Adrenal gland (tissue), 12 donors: ENCODE measurements around the gene GALNTL6. TPM values are rescaled to one million over a fixed set of nuclear protein-coding genes. Genes with fewer than 3 reads are reported as not detected.

Experiments used
- DNase-seq, 7 donors: peaks; one replicate each; pipeline ENCODE4 v3.0.0-alpha.2; 2019 to 2020
- H3K27ac ChIP-seq, 5 donors: fragments of 200-600 bp; sonication (generic) in 4 of 5; 1 replicate in 3 of 5; 2 replicates in 2 of 5; pipeline versions ENCODE4 v1.5.1 to v1.8.0; 2016 to 2020; ENCODE audit warnings: mild to moderate bottlenecking in 1 of 5
- H3K27me3 ChIP-seq: fragments of 200-600 bp; 2 replicates; pipeline ENCODE4 v1.8.0; 2021
- H3K36me3 ChIP-seq, 2 donors: fragments of 200-600 bp; replicated peaks in 1 of 2; 1 replicate in 1 of 2; 2 replicates in 1 of 2; pipeline versions ENCODE4 v1.5.1 to v1.8.0; 2018 to 2022
- H3K4me1 ChIP-seq, 2 donors: fragments of 200-600 bp; replicated peaks in 1 of 2; 1 replicate in 1 of 2; 2 replicates in 1 of 2; pipeline versions ENCODE4 v1.5.1 to v1.8.0; 2018 to 2021
- H3K4me3 ChIP-seq, 4 donors: fragments of 200-600 bp; sonication (generic) in 3 of 4; one replicate each; pipeline ENCODE4 v1.5.1; 2016 to 2018
- H3K9me3 ChIP-seq, 3 donors: fragments of 200-600 bp; sonication (generic) in 1 of 3; replicated peaks in 1 of 3; 1 replicate in 2 of 3; 2 replicates in 1 of 3; pipeline versions ENCODE4 v1.5.1 to v1.8.0; 2016 to 2021
- CTCF ChIP-seq, 6 experiments: fragments of 450-650 bp in 4 of 6; fragments of 200-600 bp in 2 of 6; sonication (generic) in 1 of 6; IDR thresholded peaks; 1 replicate in 5 of 6; 2 replicates in 1 of 6; pipeline versions ENCODE4 v1.5.1 to v1.8.0; 2016 to 2021; ENCODE audit warnings: antibody characterized with exemption in 6 of 6, mild to moderate bottlenecking in 2 of 6, moderate library complexity in 1 of 6
- POLR2A ChIP-seq, 2 donors: fragments of 450-650 bp; IDR thresholded peaks; one replicate each; pipeline ENCODE4 v1.6.1; 2017; ENCODE audit warnings: antibody characterized with exemption in 2 of 2, mild to moderate bottlenecking in 2 of 2, moderate library complexity in 1 of 2
- WGBS, 4 donors: extraction: QIAGEN DNeasy Blood & Tissue Kit in 2 of 4; methylation state at CpG; one replicate each; pipeline versions ENCODE4 v1.1.5 to v1.1.7; 2013 to 2017; 5-methylcytosine and 5-hydroxymethylcytosine counted together
- intact Hi-C, 2 donors: fragments of 100-400 bp; cut with DNase I; formaldehyde crosslinking; loops; one replicate each; pipeline versions ENCODE4 v1.14.1 to v1.15.0; 2022 to 2023
- polyA plus RNA-seq, 3 donors: library from polyadenylated mRNA; stranded (reverse); fragments of 200-250 nt in 2 of 3; fragments of 350-450 nt in 1 of 3; fragmentation: Illumina TruSeq in 1 of 3; extraction: RNeasy Lipid Tissue Mini Kit (QIAGEN cat#74804) in 1 of 3; gene quantifications; one replicate each; pipeline ENCODE4 v1.2.3, GENCODE V29; 2013 to 2014
- total RNA-seq, 9 donors: library from RNA; depleted of rRNA in 4 of 9; stranded (reverse); fragments of >200 nt in 4 of 9; fragments of 120-200 nt in 1 of 9; fragmentation: NEBNext Ultra II Directional in 1 of 9; extraction: Animal tissue kit (Norgen Biotek cat#: 25700) in 1 of 9; gene quantifications; one replicate each; pipeline versions ENCODE4 v1.1.0 to v1.2.4, GENCODE V29; 2013 to 2023
- donor health status: healthy with polysubstance abuse.
- donor health status: Bipolar disorder and iron deficiency.
- donor health status: DM: yes; HTN: yes; CAD: no.
- donor health status: DM: no; HTN: no; CAD: no.
- donor health status: DM: no; HTN: no; CAD: no.
- donor health status: DM: yes; HTN: yes; CAD: no.

GALNTL6 gene
- total and polyA plus RNA-seq, 12 donors, result 0.10 to 0.96 (median 0.42) TPM; not detected in 1

- H3K9me3 ChIP-seq, result no peaks in the 10 kb centered on the region
- H3K4me1 ChIP-seq, result no peaks in the 10 kb centered on the region
- TF ChIP-seq CTCF (IDR thresholded peaks at IDR 0.05) (no peak), POLR2A (IDR thresholded peaks at IDR 0.05) (no peak)
- no peaks in the 10 kb centered on the region for H3K27me3 ChIP-seq
- no peak overlapping the region for H3K27ac ChIP-seq
- DNase-seq, result no peak
- WGBS, 4 donors, result 64 to 81% (median 68%) methylated on average over 4 of the region's 4 CpGs
- intact Hi-C loops, result no loop called here
- H3K36me3 ChIP-seq, result no peaks in the 10 kb centered on the region
- H3K4me3 ChIP-seq, result no peak overlapping the region
These were observed 1248.0 kb downstream of the GALNTL6 start for GRCh38 chr4:173061160-173061559.

GRCh38 chr4:173073939-173074500 lies 1260.8 kb downstream of the GALNTL6 start:
- H3K9me3 ChIP-seq, result peaks cover 0 to 10% (median 0%) of the 10 kb centered on the region in 3 donors
- H3K27ac ChIP-seq, result no peak overlapping the region
- 62 to 73% (median 68%) methylated on average over 1 of the region's 1 CpG for WGBS, 4 donors
- DNase-seq, result no peak
- H3K4me3 ChIP-seq, result no peak overlapping the region
- H3K27me3 ChIP-seq, result no peaks in the 10 kb centered on the region
- TF ChIP-seq CTCF (IDR thresholded peaks at IDR 0.05) (no peak), POLR2A (IDR thresholded peaks at IDR 0.05) (no peak)
- no peaks in the 10 kb centered on the region for H3K36me3 ChIP-seq
- intact Hi-C loops, result no loop called here
- H3K4me1 ChIP-seq, result no peaks in the 10 kb centered on the region

GRCh38 chr4:173074501-173074946 lies 1261.3 kb downstream of the GALNTL6 start:
- H3K4me1 ChIP-seq, result no peaks in the 10 kb centered on the region
- intact Hi-C loops, result no loop called here
- WGBS, 4 donors, result 58 to 80% (median 70%) methylated on average over 3 of the region's 3 CpGs

More at GRCh38 chr4:173074501-173074946, 1261.3 kb downstream of the GALNTL6 start:
- H3K4me3 ChIP-seq, result no peak overlapping the region
- no peaks in the 10 kb centered on the region for H3K36me3 ChIP-seq
- no peak for TF ChIP-seq CTCF (IDR thresholded peaks at IDR 0.05)
- TF ChIP-seq POLR2A (IDR thresholded peaks at IDR 0.05), result no peak
- no peak overlapping the region for H3K27ac ChIP-seq
- no peaks in the 10 kb centered on the region for H3K27me3 ChIP-seq
- DNase-seq, result peak in 6 of 7 donors; percentile 13 to 66 (median 33)
- peaks cover 0 to 6% (median 0%) of the 10 kb centered on the region in 3 donors for H3K9me3 ChIP-seq
